DMS153 (cell line): Measurements from ENCODE around the gene NTRK3.

Source experiments
- DNase-seq: peaks from one replicate; lab custom pipeline; 2025; lab: John Stamatoyannopoulos, UW

The NTRK3 gene

GRCh38 chr15:88256279-88257230, at the start of gene NTRK3:
Gene NTRK3 (minus strand): TSS chr15:88256739. CDS start chr15:88256153, 586 bp downstream.
- no peak for DNase-seq

GRCh38 chr15:88303395-88303794, 46.9 kb upstream of the NTRK3 start:
- DNase-seq = no peak

- no peak for DNase-seq
Measured at GRCh38 chr15:88302373-88302772, 45.8 kb upstream of the NTRK3 start.

GRCh38 chr15:88301311-88301710, 44.8 kb upstream of the NTRK3 start:
- no peak for DNase-seq

- no peak for DNase-seq
Measured at GRCh38 chr15:88300861-88301260, 44.3 kb upstream of the NTRK3 start.

- no peak for DNase-seq
Measured at GRCh38 chr15:88300089-88300488, 43.5 kb upstream of the NTRK3 start.

- no peak for DNase-seq
Measured at GRCh38 chr15:88299497-88299896, 43.0 kb upstream of the NTRK3 start.

GRCh38 chr15:88288661-88289060, 32.1 kb upstream of the NTRK3 start:
- DNase-seq = no peak

- no peak for DNase-seq
Measured at GRCh38 chr15:88288206-88288605, 31.7 kb upstream of the NTRK3 start.

GRCh38 chr15:88284318-88284998, 27.9 kb upstream of the NTRK3 start:
- DNase-seq = no peak

GRCh38 chr15:88282614-88283013, 26.1 kb upstream of the NTRK3 start:
- DNase-seq = no peak

GRCh38 chr15:88276821-88277410, 20.4 kb upstream of the NTRK3 start:
- no peak for DNase-seq

GRCh38 chr15:88275804-88276203, 19.3 kb upstream of the NTRK3 start:
- DNase-seq = no peak

- no peak for DNase-seq
Measured at GRCh38 chr15:88274553-88275460, 18.3 kb upstream of the NTRK3 start.

- DNase-seq = no peak
Measured at GRCh38 chr15:88272421-88272820, 15.9 kb upstream of the NTRK3 start.

GRCh38 chr15:88269356-88270062, 13.0 kb upstream of the NTRK3 start:
- DNase-seq = no peak

GRCh38 chr15:88267720-88268119, 11.2 kb upstream of the NTRK3 start:
- DNase-seq = no peak

- no peak for DNase-seq
Measured at GRCh38 chr15:88266170-88266569, 9.6 kb upstream of the NTRK3 start.

- DNase-seq = no peak
Measured at GRCh38 chr15:88264622-88265021, 8.1 kb upstream of the NTRK3 start.

GRCh38 chr15:88262064-88262463, 5.5 kb upstream of the NTRK3 start:
- no peak for DNase-seq

- DNase-seq = no peak
Measured at GRCh38 chr15:88258093-88258641, 1.6 kb upstream of the NTRK3 start.
